Endometrial microvascular endothelial cells (primary cell): ENCODE measurements around the gene C10orf67. TPM values are rescaled to one million over a fixed set of nuclear protein-coding genes. Genes with fewer than 3 reads are reported as not detected.
"Not testable (repeated sequence)": the region's sequence is repeated elsewhere in the genome, so short reads cannot be mapped to it uniquely, and the experiment has no call there.

Experiments
- in situ Hi-C: cut with HindIII; loops from 2 replicates; pipeline ENCODE4 v1.10.0; 2017; ENCODE audit warnings: low sequenced_read_pairs, low pct_unique_long_range_greater_than_20kb; ENCODE audit errors: inconsistent ontology term
- total RNA-seq: library from RNA; depleted of rRNA; stranded (reverse); fragments of >200 nt; gene quantifications from one replicate; pipeline ENCODE4 v1.2.3, GENCODE V29; 2015; ENCODE audit errors: inconsistent ontology term

The C10orf67 gene
- total RNA-seq, result not detected

- in situ Hi-C loops, result no loop called here
Measured at GRCh38 chr10:23344241-23344841, at the start of gene C10orf67. Gene C10orf67, minus strand, starts transcription at chr10:23344797. Its CDS starts 23 bp downstream, at chr10:23344774.

- in situ Hi-C loops, result no loop called here
Measured at GRCh38 chr10:23391821-23392220, 47.2 kb upstream of the C10orf67 start.

GRCh38 chr10:23390809-23391208, 46.2 kb upstream of the C10orf67 start:
- in situ Hi-C loops, result no loop called here

- in situ Hi-C loops, result not testable (repeated sequence)
Measured at GRCh38 chr10:23390408-23390807, 45.8 kb upstream of the C10orf67 start.

GRCh38 chr10:23387516-23387915, 42.9 kb upstream of the C10orf67 start:
- in situ Hi-C loops, result not testable (repeated sequence)

- in situ Hi-C loops, result no loop called here
Measured at GRCh38 chr10:23386052-23386451, 41.5 kb upstream of the C10orf67 start.

- in situ Hi-C loops, result no loop called here
Measured at GRCh38 chr10:23384364-23384763, 39.8 kb upstream of the C10orf67 start.

GRCh38 chr10:23383637-23384036, 39.0 kb upstream of the C10orf67 start:
- in situ Hi-C loops, result no loop called here

GRCh38 chr10:23381298-23382040, 36.9 kb upstream of the C10orf67 start:
- in situ Hi-C loops, result no loop called here

GRCh38 chr10:23379686-23380085, 35.1 kb upstream of the C10orf67 start:
- in situ Hi-C loops, result no loop called here

GRCh38 chr10:23376229-23376655, 31.6 kb upstream of the C10orf67 start:
- in situ Hi-C loops, result no loop called here

GRCh38 chr10:23375366-23375765, 30.8 kb upstream of the C10orf67 start:
- in situ Hi-C loops, result no loop called here

GRCh38 chr10:23373156-23373555, 28.6 kb upstream of the C10orf67 start:
- in situ Hi-C loops, result no loop called here

- in situ Hi-C loops, result no loop called here
Measured at GRCh38 chr10:23371073-23371472, 26.5 kb upstream of the C10orf67 start.

GRCh38 chr10:23370106-23370505, 25.5 kb upstream of the C10orf67 start:
- in situ Hi-C loops, result no loop called here

GRCh38 chr10:23368816-23369640, 24.4 kb upstream of the C10orf67 start:
- in situ Hi-C loops, result no loop called here

- in situ Hi-C loops, result no loop called here
Measured at GRCh38 chr10:23367896-23368595, 23.4 kb upstream of the C10orf67 start.

- in situ Hi-C loops, result not testable (repeated sequence)
Measured at GRCh38 chr10:23365417-23366030, 20.9 kb upstream of the C10orf67 start.

- in situ Hi-C loops, result no loop called here
Measured at GRCh38 chr10:23364378-23364777, 19.8 kb upstream of the C10orf67 start.
